HAP-1 (cell line): ENCODE data around the gene DDX39A.

Experiments used
- DNase-seq, 2 experiments: peaks; one replicate each; pipeline ENCODE4 v3.0.0-alpha.2; 2016 to 2020; ENCODE audit warnings: low spot score in 2 of 2
- H3K27me3 ChIP-seq: fragments of 250-450 bp; sonication (Bioruptor Pico); 2 replicates; pipeline ENCODE4 v1.5.1; 2020; ENCODE audit warnings: low read depth, mild to moderate bottlenecking, moderate library complexity
- H3K36me3 ChIP-seq: fragments of 250-450 bp; sonication (Bioruptor Pico); replicated peaks from 2 replicates; pipeline ENCODE4 v1.5.1; 2020; ENCODE audit warnings: mild to moderate bottlenecking
- H3K4me1 ChIP-seq: fragments of 250-450 bp; sonication (Bioruptor Pico); 2 replicates; pipeline ENCODE4 v1.5.1; 2020; ENCODE audit warnings: mild to moderate bottlenecking
- H3K4me3 ChIP-seq: fragments of 250-450 bp; sonication (Bioruptor Pico); 2 replicates; pipeline ENCODE4 v1.5.1; 2020; ENCODE audit warnings: mild to moderate bottlenecking, moderate library complexity
- H3K9me3 ChIP-seq: fragments of 250-450 bp; sonication (Bioruptor Pico); 2 replicates; pipeline ENCODE4 v1.5.1; 2020; ENCODE audit warnings: mild to moderate bottlenecking, moderate library complexity
- in situ Hi-C: fragments of 300-500 bp; cut with MboI; formaldehyde crosslinking; loops from 3 replicates; pipeline ENCODE4 v1.14.3; 2020; ENCODE audit warnings: low sequenced_read_pairs, inconsistent platforms, mixed read lengths

DDX39A gene

GRCh38 chr19:14427461-14427860, 8.3 kb upstream of the DDX39A start:
- Histone ChIP-seq H3K27me3 (no peaks in the 10 kb centered on the region), H3K36me3 (no peaks in the 10 kb centered on the region), H3K4me1 (peaks cover 10% of the 10 kb centered on the region), H3K9me3 (no peaks in the 10 kb centered on the region), H3K4me3 (no peak overlapping the region)
- in situ Hi-C loops = no loop called here
- no peak for DNase-seq

- Histone ChIP-seq H3K4me3 (no peak overlapping the region), H3K36me3 (no peaks in the 10 kb centered on the region), H3K27me3 (no peaks in the 10 kb centered on the region), H3K9me3 (no peaks in the 10 kb centered on the region), H3K4me1 (peaks cover 10% of the 10 kb centered on the region)
- DNase-seq = no peak
- in situ Hi-C loops = no loop called here
Observed at GRCh38 chr19:14425696-14426138, 6.6 kb upstream of the DDX39A start.

GRCh38 chr19:14418856-14419105, 360 bp downstream of the DDX39A start:
- Histone ChIP-seq H3K36me3 (peaks cover 24% of the 10 kb centered on the region), H3K27me3 (no peaks in the 10 kb centered on the region), H3K9me3 (no peaks in the 10 kb centered on the region), H3K4me3 (peak overlapping the region; percentile 95), H3K4me1 (peaks cover 13% of the 10 kb centered on the region)
- DNase-seq = no peak
- in situ Hi-C loops = no loop called here

- peak overlapping the region; percentile 95 for H3K4me3 ChIP-seq
- DNase-seq = peak in 1 of 2 experiments; percentile 41
- no peaks in the 10 kb centered on the region for H3K9me3 ChIP-seq
- H3K36me3 ChIP-seq = peaks cover 44% of the 10 kb centered on the region
- in situ Hi-C loops = no loop called here
- H3K4me1 ChIP-seq = peaks cover 10% of the 10 kb centered on the region
- H3K27me3 ChIP-seq = no peaks in the 10 kb centered on the region
Observed at GRCh38 chr19:14416817-14417231, 2.3 kb downstream of the DDX39A start.

- no peaks in the 10 kb centered on the region for H3K27me3 ChIP-seq
- DNase-seq = peak in 1 of 2 experiments; percentile 43
- in situ Hi-C loops = no loop called here
- no peaks in the 10 kb centered on the region for H3K9me3 ChIP-seq
- H3K4me3 ChIP-seq = no peak overlapping the region
- H3K36me3 ChIP-seq = peaks cover 61% of the 10 kb centered on the region
- peaks cover 10% of the 10 kb centered on the region for H3K4me1 ChIP-seq
Observed at GRCh38 chr19:14414926-14415690, 4.0 kb downstream of the DDX39A start.

GRCh38 chr19:14413693-14414181, 5.4 kb downstream of the DDX39A start:
- Histone ChIP-seq H3K27me3 (no peaks in the 10 kb centered on the region), H3K4me3 (no peak overlapping the region), H3K36me3 (peaks cover 75% of the 10 kb centered on the region), H3K4me1 (peaks cover 6% of the 10 kb centered on the region), H3K9me3 (no peaks in the 10 kb centered on the region)
- in situ Hi-C loops = no loop called here
- DNase-seq = peak in 1 of 2 experiments; percentile 32

GRCh38 chr19:14412996-14413692, 6.0 kb downstream of the DDX39A start:
- peaks cover 6% of the 10 kb centered on the region for H3K4me1 ChIP-seq
- no peaks in the 10 kb centered on the region for H3K9me3 ChIP-seq
- no peak for DNase-seq
- H3K27me3 ChIP-seq = no peaks in the 10 kb centered on the region
- H3K36me3 ChIP-seq = peaks cover 81% of the 10 kb centered on the region
- in situ Hi-C loops = no loop called here
- H3K4me3 ChIP-seq = no peak overlapping the region

GRCh38 chr19:14412324-14412995, 6.7 kb downstream of the DDX39A start:
- Histone ChIP-seq H3K9me3 (no peaks in the 10 kb centered on the region), H3K36me3 (peaks cover 88% of the 10 kb centered on the region), H3K4me3 (no peak overlapping the region), H3K4me1 (peaks cover 6% of the 10 kb centered on the region), H3K27me3 (no peaks in the 10 kb centered on the region)
- in situ Hi-C loops = no loop called here
- no peak for DNase-seq

GRCh38 chr19:14411938-14412245, 7.2 kb downstream of the DDX39A start:
- H3K4me1 ChIP-seq = peaks cover 6% of the 10 kb centered on the region
- H3K36me3 ChIP-seq = peaks cover 91% of the 10 kb centered on the region
- no peaks in the 10 kb centered on the region for H3K9me3 ChIP-seq
- H3K4me3 ChIP-seq = no peak overlapping the region
- DNase-seq = no peak
- in situ Hi-C loops = no loop called here
- H3K27me3 ChIP-seq = no peaks in the 10 kb centered on the region

- Histone ChIP-seq H3K9me3 (no peaks in the 10 kb centered on the region), H3K4me1 (peaks cover 6% of the 10 kb centered on the region), H3K27me3 (no peaks in the 10 kb centered on the region), H3K4me3 (no peak overlapping the region), H3K36me3 (peaks cover 91% of the 10 kb centered on the region)
- DNase-seq = no peak
- in situ Hi-C loops = no loop called here
Observed at GRCh38 chr19:14411161-14411937, 7.8 kb downstream of the DDX39A start.

GRCh38 chr19:14410091-14411051, 8.8 kb downstream of the DDX39A start:
- no peak overlapping the region for H3K4me3 ChIP-seq
- in situ Hi-C loops = no loop called here

GRCh38 chr19:14409146-14410023, 9.8 kb downstream of the DDX39A start:
- Histone ChIP-seq H3K36me3 (peaks cover 92% of the 10 kb centered on the region), H3K9me3 (no peaks in the 10 kb centered on the region), H3K4me1 (no peaks in the 10 kb centered on the region; the same call in 1 of the 2 replicates), H3K4me3 (no peak overlapping the region), H3K27me3 (no peaks in the 10 kb centered on the region)
- in situ Hi-C loops = loop anchor here (10.0 kb wide), 1 partner anchor 215 kb away; no protein-coding TSS in a partner anchor
- DNase-seq = no peak

More at GRCh38 chr19:14410091-14411051, 8.8 kb downstream of the DDX39A start:
- Histone ChIP-seq H3K9me3 (no peaks in the 10 kb centered on the region), H3K4me1 (peaks cover 2% of the 10 kb centered on the region), H3K36me3 (peaks cover 88% of the 10 kb centered on the region), H3K27me3 (no peaks in the 10 kb centered on the region)
- DNase-seq = no peak
